OCI-LY3 (cell line): ENCODE data around the gene CDK5R2.

Experiments
- EZH2phosphoT487 ChIP-seq: fragments of 200-600 bp; shearing (Covaris generic); IDR thresholded peaks from 2 replicates; pipeline ENCODE4 v1.6.1; 2018; ENCODE audit warnings: antibody characterized with exemption, mixed run types, low read depth
- TF ChIP-seq, protein P1 (sequence below): fragments of 200-600, 300-600 bp; sonication (generic); IDR thresholded peaks from 2 replicates; pipeline ENCODE4 v1.5.1; 2014; ENCODE audit warnings: antibody characterized with exemption, low read length, low read depth

DNA sequence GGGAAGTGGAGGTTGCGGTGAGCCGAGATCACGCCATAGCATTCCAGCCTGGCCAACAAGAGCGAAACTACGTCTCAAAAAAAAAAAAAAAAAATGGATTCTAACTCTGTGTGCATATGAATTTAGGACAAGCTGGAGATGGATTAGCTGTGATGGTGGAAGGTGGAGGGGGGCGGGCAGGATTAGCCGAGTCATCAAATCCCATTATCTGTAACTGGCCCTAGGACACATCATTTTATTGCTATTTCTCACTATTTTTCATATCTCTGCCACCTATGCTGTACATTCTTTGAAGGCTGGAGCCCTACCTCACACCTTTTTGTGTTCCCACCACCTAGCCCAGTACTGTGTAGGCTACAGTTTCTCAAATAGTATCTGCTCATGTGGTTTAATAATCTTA lies 7.3 kb upstream of the CDK5R2 start:
- TF ChIP-seq, protein P1, sequence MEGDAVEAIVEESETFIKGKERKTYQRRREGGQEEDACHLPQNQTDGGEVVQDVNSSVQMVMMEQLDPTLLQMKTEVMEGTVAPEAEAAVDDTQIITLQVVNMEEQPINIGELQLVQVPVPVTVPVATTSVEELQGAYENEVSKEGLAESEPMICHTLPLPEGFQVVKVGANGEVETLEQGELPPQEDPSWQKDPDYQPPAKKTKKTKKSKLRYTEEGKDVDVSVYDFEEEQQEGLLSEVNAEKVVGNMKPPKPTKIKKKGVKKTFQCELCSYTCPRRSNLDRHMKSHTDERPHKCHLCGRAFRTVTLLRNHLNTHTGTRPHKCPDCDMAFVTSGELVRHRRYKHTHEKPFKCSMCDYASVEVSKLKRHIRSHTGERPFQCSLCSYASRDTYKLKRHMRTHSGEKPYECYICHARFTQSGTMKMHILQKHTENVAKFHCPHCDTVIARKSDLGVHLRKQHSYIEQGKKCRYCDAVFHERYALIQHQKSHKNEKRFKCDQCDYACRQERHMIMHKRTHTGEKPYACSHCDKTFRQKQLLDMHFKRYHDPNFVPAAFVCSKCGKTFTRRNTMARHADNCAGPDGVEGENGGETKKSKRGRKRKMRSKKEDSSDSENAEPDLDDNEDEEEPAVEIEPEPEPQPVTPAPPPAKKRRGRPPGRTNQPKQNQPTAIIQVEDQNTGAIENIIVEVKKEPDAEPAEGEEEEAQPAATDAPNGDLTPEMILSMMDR, result no peak
- TF ChIP-seq EZH2phosphoT487, result no peak
